Medulla oblongata (tissue), 1 donor: ENCODE data around the gene SLC9A7.
"Not testable (repeated sequence)": the region's sequence is repeated elsewhere in the genome, so short reads cannot be mapped to it uniquely, and the experiment has no call there.

Source experiments
- DNase-seq: peaks from one replicate; pipeline ENCODE4 v3.0.0-alpha.2; 2015; ENCODE audit errors: extremely low spot score

SLC9A7 gene

GRCh38 chrX:46758956-46759644, at the start of gene SLC9A7:
Gene SLC9A7, minus strand, starts transcription at chrX:46759118. Its CDS starts 89 bp downstream, at chrX:46759029.
- peak; percentile 55 for DNase-seq

- DNase-seq, result no peak
These were observed 46.4 kb upstream of the SLC9A7 start for GRCh38 chrX:46805270-46805669.

GRCh38 chrX:46803140-46803539, 44.2 kb upstream of the SLC9A7 start:
- DNase-seq, result no peak

GRCh38 chrX:46796574-46797191, 37.8 kb upstream of the SLC9A7 start:
- peak; percentile 68 for DNase-seq

- DNase-seq, result no peak
These were observed 34.6 kb upstream of the SLC9A7 start for GRCh38 chrX:46793386-46794143.

- no peak for DNase-seq
These were observed 33.9 kb upstream of the SLC9A7 start for GRCh38 chrX:46792810-46793188.

- peak; percentile 17 for DNase-seq
These were observed 33.2 kb upstream of the SLC9A7 start for GRCh38 chrX:46791927-46792809.

DNA sequence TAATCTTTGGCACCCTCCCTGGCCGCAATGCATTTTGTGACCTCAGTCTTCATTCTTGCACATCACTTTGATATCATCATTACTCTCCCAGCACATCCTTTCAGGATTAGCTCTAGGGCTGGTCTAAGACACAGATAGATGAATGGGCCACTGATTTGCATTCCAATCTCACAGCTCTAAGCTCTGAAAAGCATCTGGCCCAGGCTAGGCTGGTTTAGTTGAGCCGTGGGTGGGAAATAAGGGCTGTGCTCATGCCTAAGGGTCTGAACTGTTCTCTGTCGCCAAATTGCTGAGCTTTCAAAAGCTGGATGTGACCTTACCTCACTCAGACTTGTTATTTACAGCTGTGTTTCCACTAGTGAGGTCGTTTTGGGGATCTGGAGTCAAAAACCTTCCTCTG, 30.0 kb upstream of the SLC9A7 start:
- no peak for DNase-seq

DNA sequence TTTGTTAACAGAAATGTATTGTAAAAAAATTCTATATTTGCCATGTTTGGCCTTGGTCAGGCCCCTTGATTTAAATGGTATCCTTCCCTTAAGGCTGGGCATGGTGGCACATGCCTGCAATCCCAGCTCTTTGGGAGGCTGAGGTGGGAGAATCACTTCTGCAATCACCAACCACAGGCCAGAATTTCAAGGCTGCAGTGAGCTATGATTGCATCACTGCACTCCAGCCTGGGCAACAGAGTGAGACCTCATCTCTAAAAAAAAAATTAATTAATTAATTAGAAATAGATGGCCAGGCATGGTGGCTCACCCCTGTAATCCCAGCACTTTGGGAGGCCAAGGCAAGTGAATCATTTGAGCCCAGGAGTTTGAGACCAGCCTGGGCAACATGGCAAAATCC, 25.5 kb upstream of the SLC9A7 start:
- not testable (repeated sequence) for DNase-seq

- DNase-seq, result no peak
These were observed 23.1 kb upstream of the SLC9A7 start for GRCh38 chrX:46782034-46782433.

DNA sequence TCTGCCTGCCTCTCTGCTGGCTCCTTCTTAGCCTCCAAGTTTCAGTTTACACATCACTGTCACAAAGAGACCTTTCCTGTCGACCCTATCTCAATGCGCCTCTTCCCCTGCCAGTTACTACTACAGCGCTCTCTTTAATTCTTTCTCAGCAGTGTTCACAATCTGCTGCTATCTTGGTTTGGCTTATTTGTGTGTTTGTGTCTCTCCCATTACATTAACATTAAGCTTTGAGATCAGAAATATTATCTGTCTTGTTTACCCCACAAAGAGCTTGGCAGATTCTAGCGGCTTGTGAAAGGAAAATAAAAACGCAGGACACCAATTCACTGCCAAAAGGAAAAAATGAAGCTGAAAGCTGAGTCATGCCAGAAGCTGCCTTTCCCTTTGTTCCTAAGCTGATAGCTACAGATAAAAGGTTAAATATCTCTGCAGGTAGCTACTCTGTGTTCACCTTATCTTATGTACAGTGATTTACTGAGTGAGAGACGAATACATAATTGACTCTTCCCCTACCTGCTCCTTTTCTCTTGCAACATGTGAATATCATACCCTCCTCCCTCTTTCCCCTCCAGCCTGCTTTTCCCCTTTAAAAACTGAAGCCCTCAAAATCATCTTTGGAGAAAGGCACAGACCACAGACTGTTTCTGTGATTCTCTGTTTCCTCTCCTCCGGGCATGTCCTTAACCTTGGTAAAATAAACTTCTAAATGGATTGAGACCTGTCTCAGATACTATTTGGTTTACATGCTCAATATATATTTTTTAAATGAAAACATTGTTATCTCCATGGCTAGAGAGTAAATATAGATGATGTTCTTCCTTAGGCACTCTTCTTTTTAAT, 19.3 kb upstream of the SLC9A7 start:
- DNase-seq, result no peak

DNA sequence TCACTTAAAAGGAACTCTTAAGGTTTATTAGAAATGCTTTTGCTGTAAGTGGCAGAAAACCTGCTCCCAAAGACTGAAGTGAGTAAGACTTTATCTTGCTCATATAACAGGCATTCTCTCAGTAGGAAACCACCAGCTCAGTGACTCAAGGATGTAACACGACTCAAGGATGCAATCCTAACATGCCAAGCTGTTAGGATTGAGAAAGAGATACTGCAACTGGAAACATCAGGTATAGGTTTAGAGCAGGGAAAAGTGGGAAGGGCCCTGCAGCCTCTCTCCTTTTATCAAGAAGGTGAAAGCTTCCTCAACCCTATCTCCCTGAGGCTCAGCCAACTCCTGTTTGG, 11.9 kb upstream of the SLC9A7 start:
- no peak for DNase-seq

DNA sequence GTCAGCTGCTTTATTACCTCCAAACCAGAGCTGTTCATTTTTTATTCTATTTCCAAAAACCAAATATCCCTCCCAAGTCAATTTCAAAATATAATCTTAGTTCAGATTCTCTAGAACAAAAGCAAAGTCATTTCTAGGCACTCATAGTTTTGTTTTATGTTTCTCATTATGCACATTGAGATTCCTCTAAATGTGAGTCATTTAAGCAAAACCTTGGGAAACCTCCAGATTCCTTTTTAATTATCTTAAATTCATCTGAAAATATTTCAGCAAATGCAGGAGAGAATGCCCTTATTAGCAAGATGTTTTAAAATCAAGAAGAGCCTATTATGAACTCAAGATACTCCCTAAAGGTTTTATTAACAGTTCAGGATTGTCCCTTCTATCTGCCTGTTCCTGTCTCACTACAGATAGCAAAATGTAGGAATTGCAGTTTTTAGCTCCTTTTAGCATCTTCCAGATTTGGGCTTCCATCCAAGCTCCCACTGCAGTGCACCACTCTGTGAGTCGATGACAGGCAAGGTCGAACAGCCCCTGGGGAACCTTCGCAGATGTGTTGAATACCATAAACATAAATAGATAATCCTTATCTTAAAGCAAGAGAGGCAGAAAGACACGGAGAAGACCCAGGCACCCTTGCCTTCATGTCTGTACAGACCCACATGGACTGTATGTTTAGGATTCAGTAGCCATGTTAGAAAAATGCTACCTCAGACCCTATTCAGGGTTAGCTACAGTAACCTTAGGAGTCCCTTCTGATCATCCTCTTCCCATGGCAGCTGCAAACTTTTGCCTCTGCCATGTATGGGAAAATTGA, 11.3 kb upstream of the SLC9A7 start:
- DNase-seq, result no peak

GRCh38 chrX:46762963-46763362, 4.0 kb upstream of the SLC9A7 start:
- no peak for DNase-seq

DNA sequence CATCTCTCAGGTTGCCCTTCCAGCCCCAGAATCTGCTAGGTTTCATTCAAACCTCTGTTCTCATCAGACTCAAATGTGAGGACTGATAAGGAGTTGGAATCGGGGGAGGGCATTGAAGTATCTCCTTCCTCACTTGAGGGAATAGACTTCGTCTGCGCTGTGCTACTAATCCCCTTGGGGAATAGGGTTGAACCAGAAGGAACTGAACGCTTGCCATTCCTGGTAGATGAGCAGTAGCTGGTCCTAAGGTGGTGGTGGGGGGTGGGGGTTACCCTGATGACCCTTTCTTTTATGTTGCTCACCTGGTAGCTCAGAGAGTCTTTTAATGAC, 692 bp upstream of the SLC9A7 start:
- DNase-seq, result no peak

DNA sequence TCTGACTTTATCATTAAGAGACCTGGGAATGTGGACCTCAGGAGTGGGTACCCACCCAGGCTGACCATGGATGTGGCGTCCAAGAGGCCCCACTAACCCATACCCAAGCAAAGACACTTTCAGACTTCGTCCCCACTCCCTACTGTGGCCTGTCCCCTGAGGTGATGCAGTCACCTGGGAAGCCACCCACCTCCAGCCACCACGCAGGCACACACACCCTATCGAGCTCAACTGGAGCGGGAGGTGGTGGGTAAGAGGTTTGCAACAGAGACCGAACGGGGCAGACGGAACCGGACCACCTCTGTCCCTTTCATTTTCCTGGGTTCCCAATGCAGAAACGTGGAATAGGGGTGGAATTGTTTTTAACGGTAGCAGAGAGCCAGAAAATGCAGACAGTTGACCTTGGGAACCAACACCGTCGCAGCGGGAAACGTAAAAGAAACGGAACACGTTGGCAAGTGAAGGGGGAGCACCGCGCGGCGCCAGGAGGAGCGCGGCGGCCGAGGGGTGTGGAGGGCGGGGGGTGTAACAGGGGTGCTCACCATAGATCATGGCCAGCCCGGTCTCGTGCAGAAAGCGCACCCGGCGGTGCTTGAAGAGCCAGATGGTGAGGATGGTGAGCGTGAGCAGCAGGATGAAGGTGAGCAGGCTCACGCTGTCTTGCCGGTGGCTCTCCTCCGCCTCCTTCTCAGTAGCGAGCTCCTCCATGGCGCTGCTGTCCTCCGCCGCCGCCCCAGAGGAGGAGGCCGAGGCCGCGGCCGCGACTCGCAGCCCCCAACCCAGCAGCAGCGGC, 559 bp downstream of the SLC9A7 start:
- DNase-seq, result no peak

- DNase-seq, result no peak
These were observed 1.3 kb downstream of the SLC9A7 start for GRCh38 chrX:46757593-46757992.

GRCh38 chrX:46757052-46757451, 1.9 kb downstream of the SLC9A7 start:
- no peak for DNase-seq

GRCh38 chrX:46755671-46756070, 3.2 kb downstream of the SLC9A7 start:
- no peak for DNase-seq
